ENCODE results near the gene RACK1. TPM values are rescaled to one million over a fixed set of nuclear protein-coding genes. Genes with fewer than 3 reads are reported as not detected.
"Not testable (repeated sequence)": the region's sequence is repeated elsewhere in the genome, so short reads cannot be mapped to it uniquely, and the experiment has no call there.

The RACK1 gene
- total RNA-seq, 1 donor from 2014 or later: 1,656 TPM

DNA sequence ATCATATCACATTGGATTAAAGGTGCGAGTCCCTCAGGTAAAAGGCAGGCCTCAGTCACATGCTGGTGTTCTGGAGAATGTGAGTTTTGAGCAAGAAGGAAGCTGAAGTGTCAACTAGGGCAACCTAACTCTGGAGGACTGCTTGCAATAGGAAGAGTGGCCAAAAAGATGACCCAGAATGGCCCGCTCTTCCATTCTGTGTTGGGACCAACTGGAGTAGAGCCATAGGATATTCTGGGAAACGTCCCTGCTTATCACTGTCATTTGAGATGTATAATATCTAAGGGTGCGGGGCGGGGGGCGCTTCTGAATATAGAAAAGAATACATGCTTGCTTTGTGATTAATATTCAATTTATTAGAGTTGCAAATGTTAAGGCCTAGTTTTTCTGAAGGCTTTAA is 31.6 kb downstream of the RACK1 start:
- no peak for FAIRE-seq

DNA sequence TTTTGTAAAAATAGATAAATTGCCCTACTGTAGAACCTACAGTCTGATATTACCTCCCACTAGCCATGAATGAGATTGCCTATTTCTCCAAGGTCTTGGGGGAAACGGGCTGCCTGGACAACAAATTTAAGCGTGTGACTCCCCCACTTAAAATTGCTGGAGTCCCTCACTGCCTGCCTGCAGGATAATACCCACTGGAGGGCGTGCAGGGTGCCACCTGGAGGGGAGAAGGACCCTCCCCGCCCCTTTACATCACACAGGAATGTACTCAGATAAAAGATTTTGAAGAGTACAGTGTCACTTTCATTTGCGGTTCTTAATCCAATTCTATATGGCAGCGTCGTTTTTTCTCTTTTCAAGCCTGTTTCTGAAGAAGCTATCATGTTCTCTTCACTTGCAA is 32.5 kb downstream of the RACK1 start:
- H3K4me2 ChIP-seq (ENCODE audit: low read length): no peak overlapping the region
- H3K27me3 Mint-ChIP-seq (ENCODE audit: low read depth, unreplicated experiment): peaks cover 9% of the 10 kb centered on the region
- FAIRE-seq (no peak), DNase-seq (ENCODE audit: low read depth) (no peak)
- no peaks in the 10 kb centered on the region for H3K9me3 ChIP-seq (ENCODE audit: insufficient read depth, low read depth, low read length)
- H3K9me3 Mint-ChIP-seq (ENCODE audit: unreplicated experiment): peaks cover 4% of the 10 kb centered on the region
- no peak overlapping the region for H3K4me3 Mint-ChIP-seq (ENCODE audit: unreplicated experiment)
- H3K4me1 ChIP-seq (ENCODE audit: insufficient read depth, low read length): peaks cover 4% of the 10 kb centered on the region
- TF ChIP-seq EZH2 (IDR thresholded peaks at IDR 0.05; ENCODE audit: insufficient read depth, low read length): no peak
- TF ChIP-seq, protein P1, sequence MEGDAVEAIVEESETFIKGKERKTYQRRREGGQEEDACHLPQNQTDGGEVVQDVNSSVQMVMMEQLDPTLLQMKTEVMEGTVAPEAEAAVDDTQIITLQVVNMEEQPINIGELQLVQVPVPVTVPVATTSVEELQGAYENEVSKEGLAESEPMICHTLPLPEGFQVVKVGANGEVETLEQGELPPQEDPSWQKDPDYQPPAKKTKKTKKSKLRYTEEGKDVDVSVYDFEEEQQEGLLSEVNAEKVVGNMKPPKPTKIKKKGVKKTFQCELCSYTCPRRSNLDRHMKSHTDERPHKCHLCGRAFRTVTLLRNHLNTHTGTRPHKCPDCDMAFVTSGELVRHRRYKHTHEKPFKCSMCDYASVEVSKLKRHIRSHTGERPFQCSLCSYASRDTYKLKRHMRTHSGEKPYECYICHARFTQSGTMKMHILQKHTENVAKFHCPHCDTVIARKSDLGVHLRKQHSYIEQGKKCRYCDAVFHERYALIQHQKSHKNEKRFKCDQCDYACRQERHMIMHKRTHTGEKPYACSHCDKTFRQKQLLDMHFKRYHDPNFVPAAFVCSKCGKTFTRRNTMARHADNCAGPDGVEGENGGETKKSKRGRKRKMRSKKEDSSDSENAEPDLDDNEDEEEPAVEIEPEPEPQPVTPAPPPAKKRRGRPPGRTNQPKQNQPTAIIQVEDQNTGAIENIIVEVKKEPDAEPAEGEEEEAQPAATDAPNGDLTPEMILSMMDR (IDR thresholded peaks at IDR 0.05; ENCODE audit: insufficient read depth, low read depth, low read length): no peak
- no peak overlapping the region for H3K4me3 ChIP-seq (ENCODE audit: insufficient read depth, low read depth, low read length)
- H3K4me1 Mint-ChIP-seq (ENCODE audit: low read depth, unreplicated experiment): peaks cover 5% of the 10 kb centered on the region
- H3K9ac ChIP-seq (ENCODE audit: low read length): no peak overlapping the region
- H3K27me3 ChIP-seq (ENCODE audit: insufficient read depth, low read length): peaks cover 8% of the 10 kb centered on the region
- H3K27ac ChIP-seq (ENCODE audit: low read depth, low read length): no peak overlapping the region
- H3K36me3 ChIP-seq (ENCODE audit: insufficient read depth, low read length): no peaks in the 10 kb centered on the region
- H3K36me3 Mint-ChIP-seq (ENCODE audit: low read depth, unreplicated experiment): no peaks in the 10 kb centered on the region
- H3K79me2 ChIP-seq (ENCODE audit: insufficient read depth, low read length): no peaks in the 10 kb centered on the region
- H3K27ac Mint-ChIP-seq (ENCODE audit: unreplicated experiment): no peak overlapping the region
- no peak overlapping the region for H2AFZ ChIP-seq (ENCODE audit: low read depth, low read length)
- H4K20me1 ChIP-seq (ENCODE audit: insufficient read depth, low read length): peaks cover 4% of the 10 kb centered on the region

More for the DNA sequence above, 31.6 kb downstream of the RACK1 start:
- Histone ChIP-seq H3K4me2 (ENCODE audit: low read length) (no peak overlapping the region), H2AFZ (ENCODE audit: low read depth, low read length) (no peak overlapping the region), H3K27me3 (ENCODE audit: insufficient read depth, low read length) (peaks cover 8% of the 10 kb centered on the region), H4K20me1 (ENCODE audit: insufficient read depth, low read length) (no peaks in the 10 kb centered on the region), H3K4me3 (ENCODE audit: insufficient read depth, low read depth, low read length) (no peak overlapping the region), H3K9me3 (ENCODE audit: insufficient read depth, low read depth, low read length) (no peaks in the 10 kb centered on the region), H3K79me2 (ENCODE audit: insufficient read depth, low read length) (no peaks in the 10 kb centered on the region), H3K4me1 (ENCODE audit: insufficient read depth, low read length) (peaks cover 4% of the 10 kb centered on the region), H3K27ac (ENCODE audit: low read depth, low read length) (no peak overlapping the region), H3K36me3 (ENCODE audit: insufficient read depth, low read length) (no peaks in the 10 kb centered on the region), H3K9ac (ENCODE audit: low read length) (no peak overlapping the region)
- no peak for TF ChIP-seq EZH2 (IDR thresholded peaks at IDR 0.05; ENCODE audit: insufficient read depth, low read length)
- TF ChIP-seq, protein P1 (IDR thresholded peaks at IDR 0.05; ENCODE audit: insufficient read depth, low read depth, low read length): no peak
- H3K4me1 Mint-ChIP-seq (ENCODE audit: low read depth, unreplicated experiment): peaks cover 1% of the 10 kb centered on the region
- no peak for DNase-seq (ENCODE audit: low read depth)
- H3K36me3 Mint-ChIP-seq (ENCODE audit: low read depth, unreplicated experiment): no peaks in the 10 kb centered on the region
- peaks cover 9% of the 10 kb centered on the region for H3K27me3 Mint-ChIP-seq (ENCODE audit: low read depth, unreplicated experiment)
- H3K9me3 Mint-ChIP-seq (ENCODE audit: unreplicated experiment): no peaks in the 10 kb centered on the region
- H3K4me3 Mint-ChIP-seq (ENCODE audit: unreplicated experiment): no peak overlapping the region
- H3K27ac Mint-ChIP-seq (ENCODE audit: unreplicated experiment): no peak overlapping the region

DNA sequence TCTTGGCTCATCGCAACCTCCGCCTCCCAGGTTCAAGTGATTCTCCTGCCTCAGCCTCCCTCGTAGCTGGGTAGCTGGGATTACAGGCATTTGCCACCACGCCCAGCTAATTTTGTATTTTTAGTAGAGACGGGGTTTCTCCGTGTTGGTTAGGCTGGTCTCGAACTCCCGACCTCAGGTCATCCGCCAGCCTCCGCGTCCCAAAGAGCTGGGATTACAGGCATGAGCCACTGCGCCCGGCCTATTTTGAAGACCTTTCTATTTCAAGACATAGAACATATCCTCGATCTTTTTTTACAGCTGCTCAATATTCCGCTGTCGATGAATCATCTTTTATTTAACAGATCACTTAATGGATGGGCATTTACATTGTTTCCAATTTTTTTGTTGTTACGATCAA is 33.0 kb downstream of the RACK1 start:
- not testable (repeated sequence) for H2AFZ ChIP-seq (ENCODE audit: low read depth, low read length); H3K9ac ChIP-seq (ENCODE audit: low read length); H4K20me1 ChIP-seq (ENCODE audit: insufficient read depth, low read length); H3K27me3 ChIP-seq (ENCODE audit: insufficient read depth, low read length); H3K36me3 Mint-ChIP-seq (ENCODE audit: low read depth, unreplicated experiment); H3K79me2 ChIP-seq (ENCODE audit: insufficient read depth, low read length); H3K4me1 Mint-ChIP-seq (ENCODE audit: low read depth, unreplicated experiment); H3K27ac ChIP-seq (ENCODE audit: low read depth, low read length); H3K27ac Mint-ChIP-seq (ENCODE audit: unreplicated experiment); H3K4me2 ChIP-seq (ENCODE audit: low read length); H3K9me3 ChIP-seq (ENCODE audit: insufficient read depth, low read depth, low read length); DNase-seq (ENCODE audit: low read depth); H3K36me3 ChIP-seq (ENCODE audit: insufficient read depth, low read length); H3K4me1 ChIP-seq (ENCODE audit: insufficient read depth, low read length); FAIRE-seq; H3K9me3 Mint-ChIP-seq (ENCODE audit: unreplicated experiment); H3K4me3 ChIP-seq (ENCODE audit: insufficient read depth, low read depth, low read length); H3K4me3 Mint-ChIP-seq (ENCODE audit: unreplicated experiment)
- peaks cover 13% of the 10 kb centered on the region for H3K27me3 Mint-ChIP-seq (ENCODE audit: low read depth, unreplicated experiment)

DNA sequence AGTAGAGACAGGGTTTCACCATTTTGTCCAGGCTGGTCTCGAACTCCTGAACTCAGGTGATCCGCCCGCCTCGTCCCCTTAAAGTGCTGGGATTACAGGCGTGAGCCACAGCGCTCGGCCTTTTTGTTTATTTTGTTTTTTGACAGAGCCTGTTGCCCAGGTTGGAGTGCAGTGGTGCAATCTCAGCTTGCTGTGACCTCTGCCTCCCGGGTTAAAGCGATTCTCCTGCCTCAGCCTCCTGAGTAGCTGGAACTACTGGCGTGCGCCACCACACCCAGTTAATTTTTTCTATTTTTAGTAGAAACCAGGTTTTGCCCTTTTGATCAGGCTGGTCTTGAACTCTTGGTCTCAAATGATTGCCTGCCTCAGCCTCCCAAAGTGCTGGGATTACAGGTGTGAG is 33.6 kb downstream of the RACK1 start:
- H3K27ac Mint-ChIP-seq (ENCODE audit: unreplicated experiment): not testable (repeated sequence)
- H3K27me3 Mint-ChIP-seq (ENCODE audit: low read depth, unreplicated experiment): peaks cover 14% of the 10 kb centered on the region

DNA sequence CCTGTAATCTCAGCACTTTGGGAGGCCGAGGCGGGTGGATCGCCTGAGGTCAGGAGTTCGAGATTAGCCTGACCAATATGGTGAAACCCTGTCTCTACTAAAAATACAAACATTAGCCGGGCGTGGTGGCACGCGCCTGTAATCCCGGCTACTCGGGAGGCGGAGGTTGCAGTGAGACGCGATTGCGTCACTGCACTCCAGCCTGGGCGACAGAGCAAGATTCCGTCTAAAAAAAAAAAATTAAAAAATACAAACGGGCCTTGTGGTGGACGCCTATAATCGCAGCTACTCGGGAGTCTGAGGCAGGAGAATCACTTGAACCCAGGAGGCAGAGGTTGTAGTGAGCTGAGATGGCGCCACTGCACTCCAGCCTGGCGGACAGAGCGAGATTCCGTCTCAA is 34.7 kb downstream of the RACK1 start:
- H4K20me1 ChIP-seq (ENCODE audit: insufficient read depth, low read length); H3K27ac Mint-ChIP-seq (ENCODE audit: unreplicated experiment); H3K4me3 ChIP-seq (ENCODE audit: insufficient read depth, low read depth, low read length); H2AFZ ChIP-seq (ENCODE audit: low read depth, low read length); FAIRE-seq; H3K79me2 ChIP-seq (ENCODE audit: insufficient read depth, low read length); H3K36me3 ChIP-seq (ENCODE audit: insufficient read depth, low read length); H3K9ac ChIP-seq (ENCODE audit: low read length); DNase-seq (ENCODE audit: low read depth); H3K27me3 ChIP-seq (ENCODE audit: insufficient read depth, low read length); H3K36me3 Mint-ChIP-seq (ENCODE audit: low read depth, unreplicated experiment); H3K9me3 Mint-ChIP-seq (ENCODE audit: unreplicated experiment); H3K4me2 ChIP-seq (ENCODE audit: low read length); H3K27ac ChIP-seq (ENCODE audit: low read depth, low read length); H3K9me3 ChIP-seq (ENCODE audit: insufficient read depth, low read depth, low read length); H3K4me3 Mint-ChIP-seq (ENCODE audit: unreplicated experiment): not testable (repeated sequence)
- H3K4me1 ChIP-seq (ENCODE audit: insufficient read depth, low read length): peaks cover 12% of the 10 kb centered on the region
- Mint-ChIP-seq H3K27me3 (ENCODE audit: low read depth, unreplicated experiment) (peaks cover 16% of the 10 kb centered on the region), H3K4me1 (ENCODE audit: low read depth, unreplicated experiment) (peaks cover 13% of the 10 kb centered on the region)

More for the DNA sequence above, 33.6 kb downstream of the RACK1 start:
- FAIRE-seq; H3K36me3 ChIP-seq (ENCODE audit: insufficient read depth, low read length); H3K27me3 ChIP-seq (ENCODE audit: insufficient read depth, low read length); H3K9me3 Mint-ChIP-seq (ENCODE audit: unreplicated experiment); H3K9me3 ChIP-seq (ENCODE audit: insufficient read depth, low read depth, low read length); H3K4me3 Mint-ChIP-seq (ENCODE audit: unreplicated experiment); H4K20me1 ChIP-seq (ENCODE audit: insufficient read depth, low read length); H3K79me2 ChIP-seq (ENCODE audit: insufficient read depth, low read length); H3K9ac ChIP-seq (ENCODE audit: low read length); H3K4me2 ChIP-seq (ENCODE audit: low read length); H2AFZ ChIP-seq (ENCODE audit: low read depth, low read length); H3K36me3 Mint-ChIP-seq (ENCODE audit: low read depth, unreplicated experiment); H3K4me3 ChIP-seq (ENCODE audit: insufficient read depth, low read depth, low read length); H3K27ac ChIP-seq (ENCODE audit: low read depth, low read length); DNase-seq (ENCODE audit: low read depth): not testable (repeated sequence)
- H3K4me1 ChIP-seq (ENCODE audit: insufficient read depth, low read length): peaks cover 12% of the 10 kb centered on the region
- H3K4me1 Mint-ChIP-seq (ENCODE audit: low read depth, unreplicated experiment): peaks cover 13% of the 10 kb centered on the region

Measured in astrocyte (in vitro differentiated cells and primary cell).